Type B pancreatic cell (in vitro differentiated cells): Measurements from ENCODE around the gene DOC2B. TPM values are rescaled to one million over a fixed set of nuclear protein-coding genes. Genes with fewer than 3 reads are reported as not detected.

Experiments
- DNase-seq: peaks from one replicate; pipeline ENCODE4 v3.0.0; 2021; ENCODE audit warnings: mixed read lengths; ENCODE audit not compliant: unreplicated experiment; ENCODE audit errors: extremely low spot score
- H3K27ac Mint-ChIP-seq: 2 replicates; pipeline ENCODE4 v1.8.0; 2021; ENCODE audit warnings: mild to moderate bottlenecking, mixed read lengths
- H3K27me3 Mint-ChIP-seq: 2 replicates; pipeline ENCODE4 v1.8.0; 2021; ENCODE audit warnings: mixed read lengths
- H3K36me3 Mint-ChIP-seq: 2 replicates; pipeline ENCODE4 v1.8.0; 2021; ENCODE audit warnings: mixed read lengths
- H3K4me1 Mint-ChIP-seq: one replicate; pipeline ENCODE4 v1.8.0; 2021; ENCODE audit warnings: mixed read lengths; ENCODE audit not compliant: unreplicated experiment
- H3K4me3 Mint-ChIP-seq: 2 replicates; pipeline ENCODE4 v1.8.0; 2021; ENCODE audit warnings: mild to moderate bottlenecking, mixed read lengths
- H3K9me3 Mint-ChIP-seq: 2 replicates; pipeline ENCODE4 v1.8.0; 2021; ENCODE audit warnings: mixed read lengths
- total RNA-seq: library from RNA; stranded (reverse); gene quantifications from 2 replicates; pipeline ENCODE4 v1.2.1, GENCODE V29; 2021; ENCODE audit warnings: low replicate concordance
- TF ChIP-seq, protein P1 (sequence below): fragments of 200-600 bp; sonication (generic); conservative IDR thresholded peaks from 2 replicates; pipeline ENCODE4 v1.5.0; 2021; ENCODE audit warnings: antibody characterized with exemption, mild to moderate bottlenecking

DOC2B gene
- total RNA-seq, 1 donor from 2014 or later = 6.3 TPM

DNA sequence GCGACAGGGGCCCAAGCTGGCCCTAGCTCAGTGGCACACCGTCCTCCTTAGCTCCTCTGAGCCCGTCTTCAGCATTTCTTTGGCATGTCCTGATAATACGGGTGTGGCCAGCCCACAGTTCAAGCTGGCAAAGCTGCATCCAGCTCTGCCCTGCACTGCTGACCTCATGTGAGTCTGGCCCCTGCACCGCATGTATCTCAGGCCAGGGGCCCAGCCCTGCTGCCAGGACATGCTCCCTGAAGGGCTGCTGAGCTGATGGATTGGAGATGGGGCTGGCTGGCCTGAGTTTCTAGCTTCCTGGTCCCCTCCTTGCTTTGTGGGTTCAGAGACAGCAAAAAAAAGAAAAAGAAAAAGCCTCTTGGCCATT lies 2.4 kb downstream of the DOC2B start:
- peaks cover 49% of the 10 kb centered on the region for H3K27me3 Mint-ChIP-seq
- H3K27ac Mint-ChIP-seq = no peak overlapping the region
- DNase-seq = no peak
- TF ChIP-seq, protein P1, sequence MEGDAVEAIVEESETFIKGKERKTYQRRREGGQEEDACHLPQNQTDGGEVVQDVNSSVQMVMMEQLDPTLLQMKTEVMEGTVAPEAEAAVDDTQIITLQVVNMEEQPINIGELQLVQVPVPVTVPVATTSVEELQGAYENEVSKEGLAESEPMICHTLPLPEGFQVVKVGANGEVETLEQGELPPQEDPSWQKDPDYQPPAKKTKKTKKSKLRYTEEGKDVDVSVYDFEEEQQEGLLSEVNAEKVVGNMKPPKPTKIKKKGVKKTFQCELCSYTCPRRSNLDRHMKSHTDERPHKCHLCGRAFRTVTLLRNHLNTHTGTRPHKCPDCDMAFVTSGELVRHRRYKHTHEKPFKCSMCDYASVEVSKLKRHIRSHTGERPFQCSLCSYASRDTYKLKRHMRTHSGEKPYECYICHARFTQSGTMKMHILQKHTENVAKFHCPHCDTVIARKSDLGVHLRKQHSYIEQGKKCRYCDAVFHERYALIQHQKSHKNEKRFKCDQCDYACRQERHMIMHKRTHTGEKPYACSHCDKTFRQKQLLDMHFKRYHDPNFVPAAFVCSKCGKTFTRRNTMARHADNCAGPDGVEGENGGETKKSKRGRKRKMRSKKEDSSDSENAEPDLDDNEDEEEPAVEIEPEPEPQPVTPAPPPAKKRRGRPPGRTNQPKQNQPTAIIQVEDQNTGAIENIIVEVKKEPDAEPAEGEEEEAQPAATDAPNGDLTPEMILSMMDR = no peak
- peaks cover 13% of the 10 kb centered on the region for H3K4me1 Mint-ChIP-seq
- H3K36me3 Mint-ChIP-seq = no peaks in the 10 kb centered on the region
- H3K9me3 Mint-ChIP-seq = no peaks in the 10 kb centered on the region
- no peak overlapping the region for H3K4me3 Mint-ChIP-seq

DNA sequence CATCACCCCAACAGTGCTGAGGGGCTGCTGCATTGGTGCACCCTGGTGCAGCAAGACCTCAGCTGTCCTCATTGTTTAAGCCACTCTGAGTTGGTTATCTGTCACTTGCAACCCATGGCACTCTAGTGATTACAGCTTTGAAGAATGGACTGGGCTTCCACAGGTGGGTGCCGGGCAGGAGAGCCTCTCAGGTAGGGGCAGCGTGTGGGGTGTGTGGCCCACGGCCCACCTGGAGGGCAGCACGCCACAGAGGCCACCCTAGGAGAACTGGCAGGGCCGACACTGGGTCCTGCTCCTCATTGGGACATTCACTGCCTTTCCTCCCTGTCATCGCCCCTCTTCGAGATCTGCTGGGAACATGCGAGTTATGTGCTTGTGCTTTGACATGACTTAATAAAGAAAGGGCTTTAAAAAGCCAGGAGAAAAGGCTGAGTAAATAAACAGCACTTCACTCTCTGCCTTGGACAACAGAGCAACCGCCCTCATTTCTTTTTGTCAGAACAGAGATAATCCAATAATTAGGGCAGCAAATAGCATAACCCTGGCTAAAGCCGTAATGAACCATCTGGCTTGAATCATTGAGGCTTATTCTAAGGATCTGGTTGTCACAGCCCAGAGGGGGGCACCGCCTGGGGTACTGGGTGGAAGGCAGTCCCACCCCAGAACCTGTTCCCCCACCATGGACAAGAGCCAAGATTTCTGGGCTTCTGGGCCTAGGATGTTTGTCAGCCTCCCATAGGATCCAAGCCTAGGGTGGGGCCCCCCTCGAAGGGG lies 3.0 kb downstream of the DOC2B start:
- H3K27ac Mint-ChIP-seq = no peak overlapping the region

DNA sequence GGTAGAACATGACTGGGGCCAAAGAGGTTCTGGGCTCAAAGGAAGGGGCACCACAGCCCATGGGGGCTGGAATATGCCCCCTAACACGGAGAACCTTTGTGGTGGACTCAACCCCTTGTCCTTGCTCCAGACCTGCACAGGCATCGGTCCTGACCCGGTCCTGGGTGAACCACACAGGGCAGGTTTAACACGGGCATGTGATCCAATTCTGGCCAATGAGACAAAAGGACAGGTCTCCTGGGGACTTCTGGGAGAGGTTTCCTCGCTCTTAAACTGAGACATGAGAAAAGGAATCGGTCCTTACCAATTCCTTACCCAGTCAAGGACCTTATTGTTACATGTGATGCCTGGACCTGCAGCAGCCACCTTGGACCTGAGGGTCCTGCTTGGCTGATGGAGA lies 3.7 kb downstream of the DOC2B start:
- H3K27ac Mint-ChIP-seq = no peak overlapping the region
- DNase-seq = no peak
- H3K36me3 Mint-ChIP-seq = no peaks in the 10 kb centered on the region
- TF ChIP-seq, protein P1 = no peak
- no peaks in the 10 kb centered on the region for H3K9me3 Mint-ChIP-seq
- H3K4me1 Mint-ChIP-seq = peaks cover 17% of the 10 kb centered on the region
- no peak overlapping the region for H3K4me3 Mint-ChIP-seq
- H3K27me3 Mint-ChIP-seq = peaks cover 36% of the 10 kb centered on the region

More for the DNA sequence above, 3.0 kb downstream of the DOC2B start:
- no peak for DNase-seq
- Mint-ChIP-seq H3K4me1 (peaks cover 13% of the 10 kb centered on the region), H3K4me3 (no peak overlapping the region), H3K27me3 (peaks cover 44% of the 10 kb centered on the region), H3K9me3 (no peaks in the 10 kb centered on the region), H3K36me3 (no peaks in the 10 kb centered on the region)
- TF ChIP-seq, protein P1 = no peak

DNA sequence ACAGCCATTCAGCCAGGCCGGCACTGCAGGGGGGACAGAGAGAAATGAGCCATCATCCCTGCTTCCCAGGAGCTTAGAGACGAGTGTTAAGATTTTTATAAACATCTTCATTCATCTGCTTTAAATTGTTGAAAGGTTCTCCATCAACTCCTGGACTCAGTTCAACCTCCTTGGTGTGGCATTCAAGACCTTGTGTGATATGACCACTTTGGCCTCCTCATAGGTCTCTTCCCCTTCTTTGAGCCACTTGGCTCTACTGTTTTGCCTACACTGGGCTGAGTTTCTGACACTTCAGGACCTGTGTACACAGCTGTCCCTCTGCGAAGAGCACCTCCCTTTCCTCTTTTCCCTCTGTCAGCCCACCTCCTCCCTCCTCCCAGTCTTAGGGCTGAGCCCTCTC lies 4.3 kb downstream of the DOC2B start:
- Mint-ChIP-seq H3K9me3 (no peaks in the 10 kb centered on the region), H3K4me1 (peaks cover 15% of the 10 kb centered on the region), H3K4me3 (no peak overlapping the region), H3K36me3 (no peaks in the 10 kb centered on the region), H3K27ac (no peak overlapping the region), H3K27me3 (peaks cover 30% of the 10 kb centered on the region)
- TF ChIP-seq, protein P1 = no peak
- DNase-seq = no peak

DNA sequence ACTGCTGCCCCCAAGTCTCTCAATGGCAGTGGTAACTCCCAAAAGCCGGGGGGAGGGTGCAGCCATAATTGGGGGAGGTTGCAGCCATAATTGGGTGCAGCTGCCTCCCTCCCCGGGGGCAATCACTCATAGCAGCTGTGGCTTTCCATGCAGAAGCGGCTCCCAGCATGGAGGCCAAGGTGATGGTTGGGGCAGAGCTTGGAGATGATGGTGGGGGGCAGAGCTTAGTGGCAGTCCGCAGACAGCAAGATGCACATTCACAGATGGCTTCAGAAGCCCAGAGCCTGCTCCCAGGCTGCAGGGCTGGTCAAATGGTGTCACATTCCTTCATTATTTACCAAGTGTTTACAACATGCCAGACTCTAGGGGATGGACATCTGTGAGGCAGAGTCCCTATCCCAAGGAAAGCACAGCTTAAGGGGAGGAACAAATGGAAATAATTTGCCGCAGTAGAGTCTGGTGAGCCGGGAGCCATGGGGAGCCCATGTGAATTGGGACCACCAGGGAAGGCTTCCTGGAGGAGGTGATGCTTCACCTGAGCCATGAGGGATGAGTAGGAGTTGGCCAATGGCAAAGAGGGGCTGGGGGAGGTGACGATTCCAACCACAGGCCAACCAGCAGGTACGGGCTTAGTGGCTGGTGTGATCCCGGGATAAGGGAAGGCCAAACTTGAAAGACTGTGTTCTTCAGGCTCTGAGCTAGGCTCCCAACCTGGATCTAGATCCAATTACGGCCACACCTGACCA lies 8.1 kb downstream of the DOC2B start:
- peaks cover 10% of the 10 kb centered on the region for H3K27me3 Mint-ChIP-seq
- no peak for DNase-seq
- TF ChIP-seq, protein P1 = no peak
- H3K4me3 Mint-ChIP-seq = no peak overlapping the region
- H3K9me3 Mint-ChIP-seq = no peaks in the 10 kb centered on the region
- H3K36me3 Mint-ChIP-seq = no peaks in the 10 kb centered on the region
- H3K27ac Mint-ChIP-seq = no peak overlapping the region
- H3K4me1 Mint-ChIP-seq = peaks cover 13% of the 10 kb centered on the region
